LNCAP (cell line): Measurements from ENCODE around the gene IL22RA1.

Experiments used
- TF ChIP-seq, protein P1 (sequence below): fragments of 450-650 bp; IDR thresholded peaks from 2 replicates; pipeline ENCODE4 v1.5.1; 2017; ENCODE audit warnings: mild to moderate bottlenecking

IL22RA1 gene

GRCh38 chr1:24074817-24075589 is 67.9 kb downstream of the IL22RA1 start:
- TF ChIP-seq, protein P1, sequence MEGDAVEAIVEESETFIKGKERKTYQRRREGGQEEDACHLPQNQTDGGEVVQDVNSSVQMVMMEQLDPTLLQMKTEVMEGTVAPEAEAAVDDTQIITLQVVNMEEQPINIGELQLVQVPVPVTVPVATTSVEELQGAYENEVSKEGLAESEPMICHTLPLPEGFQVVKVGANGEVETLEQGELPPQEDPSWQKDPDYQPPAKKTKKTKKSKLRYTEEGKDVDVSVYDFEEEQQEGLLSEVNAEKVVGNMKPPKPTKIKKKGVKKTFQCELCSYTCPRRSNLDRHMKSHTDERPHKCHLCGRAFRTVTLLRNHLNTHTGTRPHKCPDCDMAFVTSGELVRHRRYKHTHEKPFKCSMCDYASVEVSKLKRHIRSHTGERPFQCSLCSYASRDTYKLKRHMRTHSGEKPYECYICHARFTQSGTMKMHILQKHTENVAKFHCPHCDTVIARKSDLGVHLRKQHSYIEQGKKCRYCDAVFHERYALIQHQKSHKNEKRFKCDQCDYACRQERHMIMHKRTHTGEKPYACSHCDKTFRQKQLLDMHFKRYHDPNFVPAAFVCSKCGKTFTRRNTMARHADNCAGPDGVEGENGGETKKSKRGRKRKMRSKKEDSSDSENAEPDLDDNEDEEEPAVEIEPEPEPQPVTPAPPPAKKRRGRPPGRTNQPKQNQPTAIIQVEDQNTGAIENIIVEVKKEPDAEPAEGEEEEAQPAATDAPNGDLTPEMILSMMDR = no peak

- TF ChIP-seq, protein P1 = no peak
Measured at GRCh38 chr1:24074196-24074595, 68.7 kb downstream of the IL22RA1 start.

GRCh38 chr1:24071941-24072340 is 71.0 kb downstream of the IL22RA1 start:
- TF ChIP-seq, protein P1 = no peak

DNA sequence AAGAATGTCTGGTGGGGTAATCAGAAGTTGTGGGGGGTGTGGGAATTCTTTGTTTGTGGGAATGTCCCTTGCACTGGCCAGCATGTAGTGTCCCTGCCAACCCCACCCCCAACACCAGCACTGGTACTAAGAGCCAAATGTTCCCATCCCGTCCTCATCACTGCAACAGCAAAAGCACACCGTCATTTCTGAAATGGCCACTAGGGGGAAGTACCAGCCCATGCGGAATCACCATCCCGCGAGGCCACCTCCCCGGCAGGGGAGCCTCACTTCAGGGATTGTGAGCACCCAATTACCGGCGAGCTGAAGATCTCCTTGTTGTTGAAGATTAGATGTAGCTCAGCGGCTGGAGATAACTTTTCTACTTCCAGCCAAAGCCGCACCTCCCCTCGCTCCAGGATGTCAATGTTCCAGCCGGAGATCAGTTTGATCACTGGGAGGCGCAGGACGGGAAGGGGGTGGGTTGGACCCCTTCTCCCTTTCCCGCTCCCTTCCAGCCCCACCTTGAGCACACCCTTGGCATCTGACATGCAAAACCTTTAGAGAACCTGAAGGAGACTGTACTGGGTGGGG is 72.0 kb downstream of the IL22RA1 start:
- TF ChIP-seq, protein P1 = peak; percentile 66

DNA sequence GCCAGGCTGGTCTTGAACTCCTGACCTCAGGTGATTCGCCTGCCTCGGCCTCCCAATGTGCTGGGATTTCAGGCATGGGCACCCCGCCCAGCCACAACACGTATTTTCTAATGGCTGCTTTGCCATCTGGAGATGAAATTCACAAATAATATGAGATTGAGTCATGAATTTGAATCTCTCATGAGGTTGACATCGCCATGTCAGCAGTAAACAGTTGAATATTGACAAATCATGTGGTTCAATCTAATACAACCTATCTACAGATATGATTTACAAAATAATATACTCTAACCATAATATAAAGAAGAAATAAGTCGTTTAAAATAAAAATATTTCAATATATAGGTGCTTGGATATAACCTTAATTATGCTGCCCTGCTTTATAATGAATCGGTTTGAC is 73.1 kb downstream of the IL22RA1 start:
- TF ChIP-seq, protein P1 = no peak
